Airway epithelial cell (primary cell): ENCODE data around the gene ZNF391. TPM values are rescaled to one million over a fixed set of nuclear protein-coding genes. Genes with fewer than 3 reads are reported as not detected.

Source experiments
- total RNA-seq: library from RNA; depleted of rRNA; stranded (reverse); fragments of >200 nt; gene quantifications from 2 replicates; pipeline ENCODE4 v1.2.3, GENCODE V29; 2015

The ZNF391 gene
- 0.65 and 2.8 TPM in 2 replicates for total RNA-seq

GRCh38 chr6:27388293-27389197, at the start of gene ZNF391:
Gene ZNF391, plus strand, starts transcription at chr6:27388759. Its CDS starts 11,612 bp downstream, at chr6:27400371.

Other genes starting within 250 kb of the ZNF391 start
- 1.7 and 7.6 TPM in 2 replicates for gene PRSS16, start 141.1 kb upstream of the ZNF391 start, total RNA-seq
- gene POM121L2, start 76.5 kb upstream of the ZNF391 start, total RNA-seq = not detected in 2 replicates
- 2.6 and 3.5 TPM in 2 replicates for gene ZNF184, start 84.3 kb downstream of the ZNF391 start, total RNA-seq